NCI-H1048 (cell line): ENCODE measurements around the gene MUSK.
"Not testable (repeated sequence)": the region's sequence is repeated elsewhere in the genome, so short reads cannot be mapped to it uniquely, and the experiment has no call there.

ENCODE experiments used
- DNase-seq: peaks from one replicate; lab custom pipeline; 2025; lab: John Stamatoyannopoulos, UW

The MUSK gene

DNA sequence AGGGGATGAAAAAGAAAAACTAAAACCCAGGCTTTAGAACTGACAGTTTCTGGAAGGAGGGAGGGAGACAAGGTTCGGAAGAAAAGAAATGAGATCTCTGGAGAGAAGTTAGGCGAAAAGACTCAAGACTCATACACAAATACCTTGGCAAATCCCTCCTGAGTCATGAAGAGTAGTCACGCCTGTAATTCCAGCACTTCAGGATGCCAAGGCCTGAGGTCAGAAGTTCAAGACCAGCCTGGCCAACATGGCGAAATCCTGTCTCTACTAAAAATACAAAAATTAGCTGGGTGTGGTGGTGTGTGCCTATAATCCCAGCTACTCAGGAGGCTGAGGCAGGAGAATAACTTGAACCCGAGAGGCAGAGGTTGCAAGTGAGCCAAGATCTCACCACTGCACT is 27.3 kb downstream of the MUSK start:
- DNase-seq = not testable (repeated sequence)

- no peak for DNase-seq
These were observed 32.4 kb downstream of the MUSK start for GRCh38 chr9:110700953-110701352.

DNA sequence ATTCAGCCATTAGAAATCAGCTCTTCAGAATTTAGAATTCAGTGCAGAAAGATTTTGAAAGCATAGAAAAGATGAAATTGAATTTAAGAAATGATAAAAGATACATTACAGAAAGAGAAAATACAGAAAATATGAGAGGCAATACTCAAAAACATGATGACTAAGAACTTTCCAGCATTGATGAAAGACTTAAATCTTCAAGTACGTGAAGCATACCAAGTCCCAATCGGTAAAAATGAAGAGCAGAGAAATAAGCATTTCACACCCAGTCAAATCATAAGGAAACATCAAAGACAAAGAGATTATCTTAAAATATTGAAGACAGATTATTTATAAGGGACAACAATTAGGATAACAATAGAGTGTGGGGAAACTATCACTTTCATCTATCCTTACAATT is 35.1 kb downstream of the MUSK start:
- no peak for DNase-seq

DNA sequence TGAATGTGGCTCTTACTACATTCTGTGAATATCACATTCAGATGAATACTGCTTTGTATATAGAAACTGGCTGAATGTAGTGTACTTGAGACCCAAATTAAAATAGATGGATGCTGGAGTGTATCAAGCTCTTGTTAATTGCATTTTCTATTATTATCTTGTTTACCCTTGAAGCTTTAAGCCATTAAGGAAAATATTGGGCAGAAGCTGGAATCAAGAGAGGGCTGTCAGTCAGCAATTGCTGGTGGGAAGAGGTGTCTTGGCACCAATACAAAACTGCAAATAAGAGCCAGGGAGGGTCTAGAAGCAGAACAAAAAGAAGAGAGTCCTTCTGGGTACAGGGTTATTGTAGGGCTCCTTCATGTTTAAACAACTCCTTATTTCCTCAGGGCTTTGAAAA is 38.8 kb downstream of the MUSK start:
- DNase-seq = no peak

- no peak for DNase-seq
These were observed 41.8 kb downstream of the MUSK start for GRCh38 chr9:110710420-110710819.

DNA sequence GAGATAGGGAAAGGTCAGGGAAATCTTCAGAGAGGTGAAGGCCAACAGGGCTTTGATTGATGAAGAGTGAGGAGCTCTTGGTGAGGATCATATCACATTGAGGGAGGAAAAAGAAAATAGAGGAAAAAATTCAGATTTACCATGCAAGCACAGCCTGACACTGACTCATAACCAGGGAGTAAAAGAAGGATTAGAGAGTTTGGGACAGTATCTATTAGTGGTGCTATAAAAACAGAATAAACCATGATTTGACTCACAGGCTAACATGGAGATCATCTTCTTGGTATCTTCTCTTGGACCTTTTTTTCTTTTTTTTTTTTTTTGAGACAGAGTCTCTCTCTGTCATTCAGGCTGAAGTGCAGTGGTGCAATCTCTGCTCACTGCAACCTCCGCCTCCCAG is 44.4 kb downstream of the MUSK start:
- DNase-seq = no peak

DNA sequence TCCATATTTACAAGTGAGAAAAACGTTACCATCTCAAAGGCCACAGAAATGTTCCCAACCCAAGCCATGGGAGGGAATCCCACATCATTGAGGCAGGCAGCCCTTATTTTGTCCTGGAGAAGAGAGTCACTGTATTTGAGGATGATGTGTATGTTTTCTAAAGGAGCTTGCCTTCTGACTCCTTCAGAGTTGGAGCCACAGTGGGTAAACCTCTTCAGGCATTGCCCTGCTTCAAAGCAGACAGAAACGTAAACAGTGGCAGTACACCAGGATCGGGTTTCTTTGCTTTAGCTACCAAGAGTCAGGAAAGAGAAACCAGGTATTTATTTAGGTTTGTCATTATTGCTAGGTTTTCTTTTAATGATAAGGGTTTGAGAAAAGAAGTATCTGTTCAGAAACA is 45.7 kb downstream of the MUSK start:
- no peak for DNase-seq

GRCh38 chr9:110728058-110728457 is 59.5 kb downstream of the MUSK start:
- DNase-seq = no peak

- DNase-seq = no peak
These were observed 61.0 kb downstream of the MUSK start for GRCh38 chr9:110729641-110730040.

- no peak for DNase-seq
These were observed 62.9 kb downstream of the MUSK start for GRCh38 chr9:110731437-110732028.

GRCh38 chr9:110738982-110739381 is 70.4 kb downstream of the MUSK start:
- no peak for DNase-seq

GRCh38 chr9:110742741-110743371 is 74.3 kb downstream of the MUSK start:
- no peak for DNase-seq

DNA sequence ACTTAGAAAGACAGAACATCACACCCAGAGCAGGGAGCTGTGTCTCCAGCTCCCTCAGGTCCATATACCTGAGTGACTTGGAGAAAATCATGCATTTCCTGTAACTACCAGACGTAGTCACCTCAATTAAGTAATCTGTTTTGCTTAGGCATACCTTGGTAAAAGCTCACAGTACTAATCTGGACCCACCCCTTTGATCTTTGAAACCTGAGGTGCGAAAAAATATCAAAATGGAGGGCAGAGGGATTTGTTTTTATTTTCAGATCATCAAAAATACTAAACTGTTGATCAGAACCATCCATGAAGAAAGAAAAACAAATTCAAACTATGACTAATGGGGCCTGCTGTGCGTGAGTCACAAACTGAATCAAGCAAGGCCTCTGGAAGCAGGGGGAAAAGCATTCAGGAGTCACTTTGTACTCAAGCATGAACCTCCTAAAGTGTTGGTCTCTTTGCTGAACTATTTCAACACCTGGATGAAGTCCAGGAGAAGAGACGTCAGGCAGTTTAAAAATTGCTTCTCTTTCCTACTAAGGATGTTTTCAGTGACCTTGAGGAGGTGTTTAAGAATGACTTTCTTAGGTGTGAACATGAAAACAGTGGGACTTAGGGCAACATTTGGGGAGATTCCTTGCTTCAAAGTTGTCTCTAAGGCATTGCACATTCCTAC is 76.3 kb downstream of the MUSK start:
- DNase-seq = no peak

- no peak for DNase-seq
These were observed 77.1 kb downstream of the MUSK start for GRCh38 chr9:110745676-110746075.

GRCh38 chr9:110746211-110746930 is 77.8 kb downstream of the MUSK start:
- DNase-seq = no peak

DNA sequence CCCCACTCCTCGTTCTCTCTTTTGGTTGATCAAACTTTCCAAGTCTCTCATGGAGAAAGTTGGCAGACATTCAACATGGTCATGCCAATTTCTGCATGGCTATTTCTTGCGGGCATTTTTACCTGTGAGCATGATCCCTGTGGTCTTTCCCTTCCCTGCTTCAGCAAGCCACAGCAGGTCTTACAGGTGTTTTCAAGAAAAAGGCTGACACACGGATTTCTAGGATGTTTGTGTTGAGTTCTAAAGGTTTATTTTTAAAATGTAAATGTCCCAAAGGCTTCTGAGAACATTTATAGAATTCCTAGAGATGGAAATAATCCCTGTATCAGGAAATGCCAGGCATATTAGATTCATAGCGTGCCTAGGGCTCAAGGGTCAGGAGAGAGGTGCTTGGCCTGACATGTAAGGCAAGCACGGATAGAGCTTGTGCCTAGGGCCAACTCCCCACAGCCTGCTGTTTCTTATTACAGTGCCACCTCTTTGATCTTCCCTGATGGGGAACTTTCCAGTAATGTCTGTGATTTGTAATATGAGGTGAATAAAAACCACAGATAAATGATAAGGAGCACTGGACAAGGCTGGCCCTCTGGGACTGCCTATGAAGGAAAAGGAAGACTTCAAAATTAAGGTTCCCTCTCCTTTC is 79.8 kb downstream of the MUSK start:
- no peak for DNase-seq

GRCh38 chr9:110750272-110750671 is 81.7 kb downstream of the MUSK start:
- no peak for DNase-seq

DNA sequence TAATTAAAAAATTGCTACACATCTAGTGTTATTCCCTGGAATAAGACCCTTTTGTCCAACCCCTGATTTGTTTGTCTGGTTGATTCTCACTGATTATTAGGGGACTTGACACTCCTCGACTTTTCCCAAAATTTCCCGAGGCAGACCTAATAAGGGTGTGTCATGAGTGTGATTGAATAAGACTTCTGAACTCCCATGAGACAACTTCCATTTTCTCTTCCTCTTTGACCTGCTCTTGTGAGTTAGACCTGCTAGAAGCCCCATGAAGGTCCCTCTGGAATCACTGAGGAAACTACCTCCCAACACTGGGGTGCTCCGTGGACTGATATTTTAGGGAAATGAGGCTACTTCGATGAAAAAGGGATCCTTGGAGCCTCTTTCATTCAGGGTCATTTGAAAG is 83.4 kb downstream of the MUSK start:
- no peak for DNase-seq

DNA sequence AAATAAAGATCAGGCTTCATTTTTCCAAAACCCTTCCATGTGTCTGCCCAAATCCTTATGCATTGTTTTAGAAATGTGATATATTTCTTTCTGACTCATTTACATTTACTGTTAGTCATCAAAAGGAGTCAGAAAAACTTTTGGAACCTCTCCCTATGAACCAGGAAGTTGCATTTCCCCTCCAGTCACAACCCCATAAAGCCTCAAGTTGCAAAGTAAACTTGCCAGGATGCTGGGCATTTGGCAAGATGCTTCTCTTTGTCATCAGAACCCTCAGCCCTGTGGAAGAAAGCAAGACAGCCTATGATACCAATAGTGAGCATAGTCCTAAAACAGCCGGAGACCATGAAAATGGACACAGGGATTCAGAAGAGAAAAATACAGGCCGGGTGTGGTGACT is 84.2 kb downstream of the MUSK start:
- DNase-seq = no peak

DNA sequence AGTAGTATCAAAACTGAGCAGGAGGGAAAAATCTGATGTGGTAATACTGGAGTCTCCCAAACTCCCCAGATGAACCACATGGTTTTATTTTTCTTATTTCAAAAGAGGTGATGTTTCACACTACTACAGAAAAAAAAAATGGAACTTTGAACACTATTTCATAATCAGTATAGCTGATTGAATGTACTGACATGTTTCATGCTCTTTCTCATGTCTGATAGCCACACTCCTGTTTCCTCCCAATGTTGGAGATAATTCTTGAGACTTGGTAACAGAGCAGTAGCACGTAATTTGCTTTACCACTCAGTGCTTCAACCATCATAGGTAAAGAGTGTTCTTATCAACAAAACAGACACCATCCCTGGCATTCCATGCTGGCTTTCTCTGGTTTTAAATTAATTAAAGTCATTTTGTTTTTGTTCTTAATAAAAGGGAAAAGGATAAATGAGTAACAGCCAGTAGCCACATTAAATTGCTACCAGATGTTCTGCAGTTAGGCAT is 85.2 kb downstream of the MUSK start:
- no peak for DNase-seq

GRCh38 chr9:110755179-110755578 is 86.6 kb downstream of the MUSK start:
- DNase-seq = no peak

DNA sequence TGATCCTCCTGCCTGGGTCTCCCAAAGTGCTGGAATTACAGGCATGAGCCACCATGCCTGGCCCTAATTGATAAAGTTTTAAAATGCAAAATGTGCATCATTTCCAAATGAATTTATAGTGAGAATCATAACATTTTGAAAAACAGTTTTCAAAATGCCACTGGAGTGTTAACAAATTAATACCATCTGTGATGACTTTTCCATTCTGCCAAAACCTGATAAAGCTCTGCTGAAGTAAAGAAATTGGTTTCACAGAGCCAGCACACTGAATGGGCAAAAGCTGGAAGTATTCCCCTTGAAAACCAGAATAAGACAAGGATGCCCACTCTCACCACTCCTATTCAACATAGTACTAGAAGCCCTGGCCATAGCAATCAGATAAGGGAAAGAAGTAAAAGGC is 89.6 kb downstream of the MUSK start:
- no peak for DNase-seq
